AG09319 (cell line): Measurements from ENCODE around the gene SGK2.
"Not testable (repeated sequence)": the region's sequence is repeated elsewhere in the genome, so short reads cannot be mapped to it uniquely, and the experiment has no call there.

Experiments used
- DNase-seq: peaks from one replicate; pipeline ENCODE4 v3.0.0-alpha.2; 2010; ENCODE audit warnings: low read depth; ENCODE audit errors: extremely low read depth
- CTCF ChIP-seq: IDR thresholded peaks from 2 replicates; pipeline ENCODE4 v1.5.1; 2011; ENCODE audit warnings: low read depth, mild to moderate bottlenecking, inconsistent platforms, low read length, moderate library complexity

SGK2 gene

GRCh38 chr20:43605715-43606114, 46.9 kb downstream of the SGK2 start:
- no peak for DNase-seq
- no peak for TF ChIP-seq CTCF

GRCh38 chr20:43607278-43607677, 48.5 kb downstream of the SGK2 start:
- not testable (repeated sequence) for DNase-seq

- no peak for TF ChIP-seq CTCF
- DNase-seq = no peak
Observed at GRCh38 chr20:43631598-43631997, 72.8 kb downstream of the SGK2 start.
